Lower leg skin (tissue), 4 donors: ENCODE results near the gene TM4SF4. TPM values are rescaled to one million over a fixed set of nuclear protein-coding genes. Genes with fewer than 3 reads are reported as not detected.

Experiments
- DNase-seq, 2 donors: peaks; one replicate each; pipeline ENCODE4 v3.0.0-alpha.2; 2019; ENCODE audit warnings: low spot score in 2 of 2
- H3K4me3 ChIP-seq: fragments of 200-600 bp; sonication (generic); 2 replicates; pipeline ENCODE4 v1.5.1; 2017; ENCODE audit warnings: mild to moderate bottlenecking, low read depth; ENCODE audit not compliant: poor library complexity, severe bottlenecking
- POLR2A ChIP-seq, 2 donors: fragments of 450-650 bp; IDR thresholded peaks; one replicate each; pipeline ENCODE4 v1.6.1; 2016 to 2017; ENCODE audit warnings: antibody characterized with exemption in 2 of 2, mild to moderate bottlenecking in 1 of 2, moderate library complexity in 1 of 2
- WGBS, 2 donors: methylation state at CpG; one replicate each; pipeline ENCODE4 v1.1.5; 2018; 5-methylcytosine and 5-hydroxymethylcytosine counted together
- intact Hi-C: fragments of 100-400 bp; cut with DNase I; formaldehyde crosslinking; loops from one replicate; pipeline ENCODE4 v1.15.0; 2023; ENCODE audit warnings: low total_unique reads
- total RNA-seq, 4 donors: library from RNA; depleted of rRNA; stranded (reverse); fragments of >200 nt; gene quantifications; one replicate each; pipeline ENCODE4 v1.1.0, GENCODE V29; 2016
- TF ChIP-seq, protein P1 (sequence below), 3 donors: fragments of 450-650 bp; IDR thresholded peaks; one replicate each; pipeline ENCODE4 v1.5.1; 2016; ENCODE audit warnings: antibody characterized with exemption in 3 of 3, mild to moderate bottlenecking in 3 of 3, moderate library complexity in 2 of 3

TM4SF4 gene, protein sequence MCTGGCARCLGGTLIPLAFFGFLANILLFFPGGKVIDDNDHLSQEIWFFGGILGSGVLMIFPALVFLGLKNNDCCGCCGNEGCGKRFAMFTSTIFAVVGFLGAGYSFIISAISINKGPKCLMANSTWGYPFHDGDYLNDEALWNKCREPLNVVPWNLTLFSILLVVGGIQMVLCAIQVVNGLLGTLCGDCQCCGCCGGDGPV
- total RNA-seq = not detected

GRCh38 chr3:149474250-149474817 lies at the start of gene TM4SF4:
TSS of gene TM4SF4 (plus strand) at chr3:149474697. CDS start at chr3:149474878, 181 bp downstream.
- no peak for DNase-seq
- WGBS, 2 donors = 78 to 84% methylated on average over 5 of the region's 5 CpGs
- intact Hi-C loops = no loop called here
- TF ChIP-seq, protein P1, sequence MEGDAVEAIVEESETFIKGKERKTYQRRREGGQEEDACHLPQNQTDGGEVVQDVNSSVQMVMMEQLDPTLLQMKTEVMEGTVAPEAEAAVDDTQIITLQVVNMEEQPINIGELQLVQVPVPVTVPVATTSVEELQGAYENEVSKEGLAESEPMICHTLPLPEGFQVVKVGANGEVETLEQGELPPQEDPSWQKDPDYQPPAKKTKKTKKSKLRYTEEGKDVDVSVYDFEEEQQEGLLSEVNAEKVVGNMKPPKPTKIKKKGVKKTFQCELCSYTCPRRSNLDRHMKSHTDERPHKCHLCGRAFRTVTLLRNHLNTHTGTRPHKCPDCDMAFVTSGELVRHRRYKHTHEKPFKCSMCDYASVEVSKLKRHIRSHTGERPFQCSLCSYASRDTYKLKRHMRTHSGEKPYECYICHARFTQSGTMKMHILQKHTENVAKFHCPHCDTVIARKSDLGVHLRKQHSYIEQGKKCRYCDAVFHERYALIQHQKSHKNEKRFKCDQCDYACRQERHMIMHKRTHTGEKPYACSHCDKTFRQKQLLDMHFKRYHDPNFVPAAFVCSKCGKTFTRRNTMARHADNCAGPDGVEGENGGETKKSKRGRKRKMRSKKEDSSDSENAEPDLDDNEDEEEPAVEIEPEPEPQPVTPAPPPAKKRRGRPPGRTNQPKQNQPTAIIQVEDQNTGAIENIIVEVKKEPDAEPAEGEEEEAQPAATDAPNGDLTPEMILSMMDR (IDR thresholded peaks at IDR 0.05) = no peak
- no peak for TF ChIP-seq POLR2A (IDR thresholded peaks at IDR 0.05)
- no peak within 1 kb of the TSS for H3K4me3 ChIP-seq

GRCh38 chr3:149424918-149425317 lies 49.6 kb upstream of the TM4SF4 start:
- TF ChIP-seq, protein P1 (IDR thresholded peaks at IDR 0.05) = no peak
- TF ChIP-seq POLR2A (IDR thresholded peaks at IDR 0.05) = no peak
- no peak for DNase-seq
- no peak overlapping the region for H3K4me3 ChIP-seq
- intact Hi-C loops = no loop called here
- WGBS, 2 donors = 40 to 71% methylated on average over 2 of the region's 2 CpGs

- 62 to 65% methylated on average over 2 of the region's 2 CpGs for WGBS, 2 donors
These were observed 48.2 kb upstream of the TM4SF4 start for GRCh38 chr3:149426325-149426724.

GRCh38 chr3:149428087-149428486 lies 46.4 kb upstream of the TM4SF4 start:
- H3K4me3 ChIP-seq = no peak overlapping the region
- 79 to 89% methylated on average over 2 of the region's 2 CpGs for WGBS, 2 donors
- DNase-seq = no peak
- TF ChIP-seq, protein P1 (IDR thresholded peaks at IDR 0.05) = no peak
- no peak for TF ChIP-seq POLR2A (IDR thresholded peaks at IDR 0.05)
- intact Hi-C loops = no loop called here

More at GRCh38 chr3:149426325-149426724, 48.2 kb upstream of the TM4SF4 start:
- DNase-seq = no peak
- intact Hi-C loops = no loop called here
- TF ChIP-seq, protein P1 (IDR thresholded peaks at IDR 0.05) = no peak
- no peak for TF ChIP-seq POLR2A (IDR thresholded peaks at IDR 0.05)
- no peak overlapping the region for H3K4me3 ChIP-seq

GRCh38 chr3:149430216-149430615 lies 44.3 kb upstream of the TM4SF4 start:
- H3K4me3 ChIP-seq = no peak overlapping the region
- WGBS, 2 donors = 54 to 67% methylated on average over 1 of the region's 1 CpG
- TF ChIP-seq, protein P1 (IDR thresholded peaks at IDR 0.05) = no peak
- no peak for TF ChIP-seq POLR2A (IDR thresholded peaks at IDR 0.05)
- no peak for DNase-seq
- intact Hi-C loops = no loop called here
